GM12878 (cell line): ENCODE measurements around the gene PARP16. TPM values are rescaled to one million over a fixed set of nuclear protein-coding genes. Genes with fewer than 3 reads are reported as not detected.

Experiments used
- ATAC-seq: fragments of 200-7000 bp; cut with Tn5 transposase; 3 replicates; pipeline ENCODE4 v1.9.1; 2020; ENCODE audit warnings: mild to moderate bottlenecking, moderate library complexity
- BruUV-seq: library from RNA; stranded (reverse); fragments of 400-500 nt; replicated peaks from 2 replicates; lab custom pipeline; 2021; lab: Mats Ljungman, UMichigan
- CTCF ChIA-PET: fragments of 300-600 bp; sonication (Branson Sonifier 250); formaldehyde crosslinking; extraction: SDS; loops from one replicate; lab custom pipeline; 2021; ENCODE audit warnings: inconsistent platforms; lab: Yijun Ruan, JAX
- POLR2A ChIA-PET: fragments of 350-600 bp; formaldehyde crosslinking; extraction: SDS; loops from one replicate; lab custom pipeline; 2021; ENCODE audit warnings: inconsistent platforms; lab: Charles Lee
- RAD21 ChIA-PET: fragments of 300-600 bp; sonication (Branson Sonifier 250); formaldehyde crosslinking; loops from one replicate; lab custom pipeline; 2023; ENCODE audit warnings: antibody characterized with exemption; ENCODE audit not compliant: unreplicated experiment; lab: Charles Lee
- SMC1A ChIA-PET: fragments of 300-600 bp; sonication (Branson Sonifier 250); formaldehyde crosslinking; loops from one replicate; lab custom pipeline; 2023; ENCODE audit not compliant: unreplicated experiment, uncharacterized antibody; lab: Charles Lee
- DNase-seq: peaks from one replicate; pipeline ENCODE4 v3.0.0-alpha.2; 2011; ENCODE audit warnings: low read depth, low spot score
- FAIRE-seq: peaks from 3 replicates; lab custom pipeline; 2011; peaks lifted over from hg19 to GRCh38; lab: Jason Lieb, UNC
- H2AFZ ChIP-seq: 2 replicates; pipeline ENCODE4 v1.6.0; 2011; ENCODE audit warnings: low read depth, low read length, control low read depth; ENCODE audit not compliant: control insufficient read depth
- H3K27ac ChIP-seq: 2 replicates; pipeline ENCODE4 v1.5.1; 2011; ENCODE audit warnings: control low read depth; ENCODE audit not compliant: control insufficient read depth, insufficient read depth
- H3K27me3 ChIP-seq, 2 experiments: replicated peaks in 1 of 2; 2 replicates each; pipeline versions ENCODE4 v1.6.0 to v1.6.1; 2011; ENCODE audit warnings: low read length in 1 of 2; ENCODE audit not compliant: control insufficient read depth in 2 of 2, insufficient read depth in 2 of 2
- H3K36me3 ChIP-seq, 2 experiments: 2 replicates each; pipeline ENCODE4 v1.5.1; 2011; ENCODE audit warnings: low read length in 1 of 2; ENCODE audit not compliant: control insufficient read depth in 2 of 2, insufficient read depth in 2 of 2
- H3K4me1 ChIP-seq: 2 replicates; pipeline ENCODE4 v1.6.1; 2011; ENCODE audit warnings: mild to moderate bottlenecking, low read length, moderate library complexity, mixed read lengths; ENCODE audit not compliant: control insufficient read depth, insufficient read depth
- H3K4me2 ChIP-seq: 2 replicates; pipeline ENCODE4 v1.6.0; 2011; ENCODE audit warnings: control low read depth; ENCODE audit not compliant: control insufficient read depth, insufficient read depth
- H3K4me3 ChIP-seq: fragments of 200-600 bp; sonication (generic); 2 replicates; pipeline ENCODE4 v1.5.1; 2016
- H3K79me2 ChIP-seq: 2 replicates; pipeline ENCODE4 v1.6.0; 2011; ENCODE audit warnings: low read length; ENCODE audit not compliant: control insufficient read depth, insufficient read depth
- H3K9ac ChIP-seq: 2 replicates; pipeline ENCODE4 v1.8.0; 2011; ENCODE audit warnings: low read length, control low read depth, mixed read lengths; ENCODE audit not compliant: control insufficient read depth, insufficient read depth
- H3K9me3 ChIP-seq: replicated peaks from 3 replicates; pipeline ENCODE4 v1.5.1; 2011; ENCODE audit warnings: mild to moderate bottlenecking, low read length; ENCODE audit not compliant: control insufficient read depth, insufficient read depth
- H4K20me1 ChIP-seq: 2 replicates; pipeline ENCODE4 v1.6.0; 2011; ENCODE audit not compliant: control insufficient read depth, insufficient read depth
- ESRRA ChIP-seq: IDR thresholded peaks from 2 replicates; pipeline ENCODE4 v1.6.1; 2012; ENCODE audit warnings: mild to moderate bottlenecking, low read length, improper control_type of control experiment
- ETV6 ChIP-seq, 2 experiments: fragments of 450-650 bp in 1 of 2; IDR thresholded peaks in 1 of 2; conservative IDR thresholded peaks in 1 of 2; 2 replicates each; pipeline ENCODE4 v1.6.1; 2014; ENCODE audit warnings: antibody characterized with exemption in 1 of 2, borderline replicate concordance in 1 of 2, low read depth in 1 of 2, mild to moderate bottlenecking in 1 of 2, moderate library complexity in 1 of 2
- GATAD2B ChIP-seq: fragments of 450-650 bp; conservative IDR thresholded peaks from 2 replicates; pipeline ENCODE4 v1.6.1; 2017; ENCODE audit warnings: low read depth, mild to moderate bottlenecking, moderate library complexity
- POLR2AphosphoS2 ChIP-seq: IDR thresholded peaks from 2 replicates; pipeline ENCODE4 v1.6.1; 2011; ENCODE audit warnings: low read depth, mild to moderate bottlenecking, low read length, improper control_type of control experiment, moderate library complexity
- RCOR1 ChIP-seq: conservative IDR thresholded peaks from 2 replicates; pipeline ENCODE4 v1.6.1; 2012; ENCODE audit warnings: low read depth, low read length, improper control_type of control experiment
- ZNF384 ChIP-seq: IDR thresholded peaks from 2 replicates; pipeline ENCODE4 v1.6.1; 2012; ENCODE audit warnings: low read depth, mild to moderate bottlenecking, low read length, improper control_type of control experiment, borderline replicate concordance
- WGBS: methylation state at CpG from one replicate; pipeline ENCODE4 v1.1.6; 2016; ENCODE audit warnings: low lambda C conversion rate; ENCODE audit not compliant: insufficient replicate concordance, insufficient coverage; ENCODE audit errors: missing lambda C conversion rate; 5-methylcytosine and 5-hydroxymethylcytosine counted together
- in situ Hi-C: fragments of 300-500 bp; cut with MboI; formaldehyde crosslinking; loops from 9 replicates; pipeline ENCODE4 v1.14.3; 2018; ENCODE audit warnings: mixed read lengths
- intact Hi-C: fragments of 100-400 bp; cut with micrococcal nuclease; formaldehyde crosslinking; loops from one replicate; pipeline ENCODE4 v1.14.2; 2022; ENCODE audit not compliant: unreplicated experiment
- polyA plus RNA-seq, 11 experiments: library from polyadenylated mRNA; depleted of rRNA in 4 of 11; unstranded in 6 of 11; stranded (reverse) in 5 of 11; fragments of >200 nt; fragmentation: Nextera tagmentation in 4 of 11; fragmentation: Illumina TruSeq in 1 of 11; extraction: Ambion mirVana in 4 of 11; extraction: Trizol in 1 of 11; gene quantifications; 1 replicate in 1 of 11; 2 replicates in 10 of 11; pipeline versions ENCODE4 v1.2.1 to v1.2.3, GENCODE V29; 2011 to 2016; ENCODE audit warnings: inconsistent platforms in 2 of 11, missing spikeins in 2 of 11, low read depth in 1 of 11
- total RNA-seq, 4 experiments: library from RNA; depleted of rRNA in 3 of 4; stranded (reverse); fragments of >200 nt in 3 of 4; fragmentation: Illumina TruSeq in 1 of 4; extraction: Trizol in 1 of 4; gene quantifications; 2 replicates each; pipeline versions ENCODE4 v1.2.1 to v1.2.3, GENCODE V29; 2013 to 2021
- TF ChIP-seq, protein P1 (sequence below): fragments of 150-350 bp; IDR thresholded peaks from 2 replicates; pipeline ENCODE4 v1.6.1; 2014; ENCODE audit warnings: mild to moderate bottlenecking, low read depth, low read length
- TF ChIP-seq, protein P2 (sequence below): fragments of 450-650 bp; IDR thresholded peaks from 2 replicates; pipeline ENCODE4 v1.6.1; 2016; ENCODE audit warnings: mild to moderate bottlenecking, moderate library complexity, borderline replicate concordance

Gene PARP16
- total and polyA plus RNA-seq, 10 of the 15 experiments (the other 5 are each of a cell fraction or from before 2014, with no cell fraction given), result 4.9 to 15.7 (median 9.9) TPM

DNA sequence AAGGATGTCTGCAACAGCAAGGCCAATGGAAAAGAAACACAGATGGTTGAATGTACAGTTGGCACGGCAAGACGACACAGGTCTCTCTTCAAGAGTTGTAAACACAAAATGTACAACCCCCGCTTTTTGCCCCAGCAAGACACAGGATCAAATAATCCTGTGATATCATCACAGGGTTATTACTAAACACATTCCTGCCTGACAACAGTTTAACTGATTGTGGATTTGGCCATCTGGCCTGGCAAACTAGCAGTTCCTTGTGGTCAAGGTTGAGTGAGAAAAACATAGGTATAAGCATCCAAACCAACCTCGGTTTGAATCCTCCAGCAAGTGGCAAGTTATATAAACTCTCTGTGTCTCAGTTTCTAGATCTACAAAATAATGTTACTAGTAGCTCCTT lies 23.4 kb downstream of the PARP16 start:
- CTCF ChIA-PET, result interaction anchor here (0.8 kb wide), 1 partner anchor 9 kb away, joined by 4 read pairs; no protein-coding TSS in a partner anchor
- no TSS peak for BruUV-seq
- POLR2A ChIA-PET, result no interaction called here
- SMC1A ChIA-PET, result no interaction called here
- Histone ChIP-seq H4K20me1 (no peaks in the 10 kb centered on the region), H3K4me2 (no peak overlapping the region), H3K27me3 (no peaks in the 10 kb centered on the region), H2AFZ (no peak overlapping the region), H3K79me2 (no peaks in the 10 kb centered on the region), H3K9ac (no peak overlapping the region), H3K27ac (no peak overlapping the region), H3K4me3 (no peak overlapping the region), H3K36me3 (peaks cover 5 to 8% of the 10 kb centered on the region in 2 experiments), H3K9me3 (no peaks in the 10 kb centered on the region), H3K4me1 (no peaks in the 10 kb centered on the region)
- no peak for TF ChIP-seq ESRRA
- in situ Hi-C loops, result no loop called here
- WGBS, result 82% methylated on average over 4 of the region's 4 CpGs
- RAD21 ChIA-PET, result no interaction called here
- FAIRE-seq (no peak), DNase-seq (no peak), ATAC-seq (no peak)
- intact Hi-C loops, result no loop called here

DNA sequence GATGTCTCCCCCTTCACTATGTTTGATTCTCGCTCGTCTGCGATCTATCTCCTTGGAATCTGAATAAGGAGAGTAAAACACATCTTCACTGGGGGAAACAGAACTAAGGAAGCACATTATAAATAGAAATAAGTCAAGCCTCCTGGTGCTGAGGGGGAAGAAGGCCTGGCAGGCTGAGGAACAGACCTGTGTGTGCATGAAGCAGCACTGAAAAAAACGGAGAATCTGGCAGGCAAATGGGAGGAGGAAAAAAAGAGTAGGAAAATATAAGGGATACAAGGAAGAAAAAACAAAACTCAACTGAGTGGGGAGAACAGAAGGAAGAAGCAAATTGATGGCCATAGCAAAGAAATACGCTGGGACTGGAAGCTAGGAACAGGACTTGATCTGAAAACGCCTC lies 25.7 kb downstream of the PARP16 start:
- 96% methylated on average over 6 of the region's 6 CpGs for whole genome bisulfite sequencing
- Histone ChIP-seq H3K9me3 (no peaks in the 10 kb centered on the region), H3K4me1 (no peaks in the 10 kb centered on the region), H3K36me3 (peaks cover 5 to 8% of the 10 kb centered on the region in 2 experiments), H3K27me3 (no peaks in the 10 kb centered on the region), H3K79me2 (no peaks in the 10 kb centered on the region), H3K9ac (no peak overlapping the region), H4K20me1 (no peaks in the 10 kb centered on the region), H2AFZ (no peak overlapping the region), H3K4me3 (no peak overlapping the region), H3K27ac (no peak overlapping the region), H3K4me2 (no peak overlapping the region)
- CTCF ChIA-PET, result interaction anchor here (1.8 kb wide), 1 partner anchor 10 kb away, joined by 8 read pairs; no protein-coding TSS in a partner anchor
- RAD21 ChIA-PET, result no interaction called here
- DNase-seq (no peak), ATAC-seq (no peak), FAIRE-seq (no peak)
- intact Hi-C loops (no loop called here), in situ Hi-C loops (no loop called here)
- no TSS peak for BruUV-seq
- POLR2A ChIA-PET, result no interaction called here
- SMC1A ChIA-PET, result no interaction called here
- TF ChIP-seq RCOR1 (no peak), ETV6 (conservative IDR thresholded peaks at IDR 0.05 in 1 of 2, IDR thresholded peaks at IDR 0.05 in 1 of 2; ENCODE audit: borderline replicate concordance in 1 of 2, low read depth in 1 of 2) (no peak), GATAD2B (no peak), ZNF384 (no peak), POLR2AphosphoS2 (no peak)
- TF ChIP-seq, protein P1, sequence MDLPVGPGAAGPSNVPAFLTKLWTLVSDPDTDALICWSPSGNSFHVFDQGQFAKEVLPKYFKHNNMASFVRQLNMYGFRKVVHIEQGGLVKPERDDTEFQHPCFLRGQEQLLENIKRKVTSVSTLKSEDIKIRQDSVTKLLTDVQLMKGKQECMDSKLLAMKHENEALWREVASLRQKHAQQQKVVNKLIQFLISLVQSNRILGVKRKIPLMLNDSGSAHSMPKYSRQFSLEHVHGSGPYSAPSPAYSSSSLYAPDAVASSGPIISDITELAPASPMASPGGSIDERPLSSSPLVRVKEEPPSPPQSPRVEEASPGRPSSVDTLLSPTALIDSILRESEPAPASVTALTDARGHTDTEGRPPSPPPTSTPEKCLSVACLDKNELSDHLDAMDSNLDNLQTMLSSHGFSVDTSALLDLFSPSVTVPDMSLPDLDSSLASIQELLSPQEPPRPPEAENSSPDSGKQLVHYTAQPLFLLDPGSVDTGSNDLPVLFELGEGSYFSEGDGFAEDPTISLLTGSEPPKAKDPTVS, result no peak
- TF ChIP-seq, protein P2, sequence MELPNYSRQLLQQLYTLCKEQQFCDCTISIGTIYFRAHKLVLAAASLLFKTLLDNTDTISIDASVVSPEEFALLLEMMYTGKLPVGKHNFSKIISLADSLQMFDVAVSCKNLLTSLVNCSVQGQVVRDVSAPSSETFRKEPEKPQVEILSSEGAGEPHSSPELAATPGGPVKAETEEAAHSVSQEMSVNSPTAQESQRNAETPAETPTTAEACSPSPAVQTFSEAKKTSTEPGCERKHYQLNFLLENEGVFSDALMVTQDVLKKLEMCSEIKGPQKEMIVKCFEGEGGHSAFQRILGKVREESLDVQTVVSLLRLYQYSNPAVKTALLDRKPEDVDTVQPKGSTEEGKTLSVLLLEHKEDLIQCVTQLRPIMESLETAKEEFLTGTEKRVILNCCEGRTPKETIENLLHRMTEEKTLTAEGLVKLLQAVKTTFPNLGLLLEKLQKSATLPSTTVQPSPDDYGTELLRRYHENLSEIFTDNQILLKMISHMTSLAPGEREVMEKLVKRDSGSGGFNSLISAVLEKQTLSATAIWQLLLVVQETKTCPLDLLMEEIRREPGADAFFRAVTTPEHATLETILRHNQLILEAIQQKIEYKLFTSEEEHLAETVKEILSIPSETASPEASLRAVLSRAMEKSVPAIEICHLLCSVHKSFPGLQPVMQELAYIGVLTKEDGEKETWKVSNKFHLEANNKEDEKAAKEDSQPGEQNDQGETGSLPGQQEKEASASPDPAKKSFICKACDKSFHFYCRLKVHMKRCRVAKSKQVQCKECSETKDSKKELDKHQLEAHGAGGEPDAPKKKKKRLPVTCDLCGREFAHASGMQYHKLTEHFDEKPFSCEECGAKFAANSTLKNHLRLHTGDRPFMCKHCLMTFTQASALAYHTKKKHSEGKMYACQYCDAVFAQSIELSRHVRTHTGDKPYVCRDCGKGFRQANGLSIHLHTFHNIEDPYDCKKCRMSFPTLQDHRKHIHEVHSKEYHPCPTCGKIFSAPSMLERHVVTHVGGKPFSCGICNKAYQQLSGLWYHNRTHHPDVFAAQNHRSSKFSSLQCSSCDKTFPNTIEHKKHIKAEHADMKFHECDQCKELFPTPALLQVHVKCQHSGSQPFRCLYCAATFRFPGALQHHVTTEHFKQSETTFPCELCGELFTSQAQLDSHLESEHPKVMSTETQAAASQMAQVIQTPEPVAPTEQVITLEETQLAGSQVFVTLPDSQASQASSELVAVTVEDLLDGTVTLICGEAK, result no peak
